Smooth muscle cell of the umbilical artery (primary cell): ENCODE results near the gene SYT11. TPM values are rescaled to one million over a fixed set of nuclear protein-coding genes. Genes with fewer than 3 reads are reported as not detected.

Experiments
- total RNA-seq: library from RNA; depleted of rRNA; stranded (reverse); fragments of >200 nt; gene quantifications from 2 replicates; pipeline ENCODE4 v1.2.3, GENCODE V29; 2014

The SYT11 gene
- 46.9 and 65.6 TPM in 2 replicates for total RNA-seq

GRCh38 chr1:155859234-155859829, at the start of gene SYT11:
Gene SYT11 (plus strand): TSS chr1:155859567. CDS start chr1:155859762, 195 bp downstream.

GRCh38 chr1:155856975-155857930, 2.1 kb upstream of the SYT11 start, which contains the start of gene GON4L:
Gene GON4L (minus strand): TSS chr1:155857214. CDS start chr1:155853780, 3,434 bp downstream.

GRCh38 chr1:155911156-155912055, 52.0 kb downstream of the SYT11 start, which contains the start of gene RIT1:
Gene RIT1 (minus strand): TSS chr1:155911349. CDS start chr1:155910761, 588 bp downstream.

GRCh38 chr1:155934097-155934935, 74.9 kb downstream of the SYT11 start, which contains the start of gene KHDC4:
Gene KHDC4 (minus strand): TSS chr1:155934413. CDS start chr1:155934373, 40 bp downstream.

Other genes starting within 250 kb of the SYT11 start
- 29.7 and 33.3 TPM in 2 replicates for gene MSTO1, start 249.3 kb upstream of the SYT11 start, total RNA-seq
- gene YY1AP1, start 170.8 kb upstream of the SYT11 start, total RNA-seq: 36.3 and 56.1 TPM in 2 replicates
- gene DAP3, start 170.5 kb upstream of the SYT11 start, total RNA-seq: 53.7 and 71.6 TPM in 2 replicates
- 32.7 and 42.5 TPM in 2 replicates for gene GON4L, start 2.4 kb upstream of the SYT11 start, total RNA-seq
- gene RIT1, start 51.8 kb downstream of the SYT11 start, total RNA-seq: 51.5 and 55.8 TPM in 2 replicates
- gene KHDC4, start 74.8 kb downstream of the SYT11 start, total RNA-seq: 32.1 and 32.8 TPM in 2 replicates
- gene RXFP4, start 82.1 kb downstream of the SYT11 start, total RNA-seq: 0.30 TPM in 1 of 2 replicates, not detected in the other
- gene ARHGEF2, start 119.0 kb downstream of the SYT11 start, total RNA-seq: 90.3 and 107 TPM in 2 replicates
- gene SSR2, start 161.4 kb downstream of the SYT11 start, total RNA-seq: 606 and 1,121 TPM in 2 replicates
- 10.7 and 19.0 TPM in 2 replicates for gene UBQLN4, start 194.2 kb downstream of the SYT11 start, total RNA-seq
- 32.4 and 57.6 TPM in 2 replicates for gene LAMTOR2, start 195.2 kb downstream of the SYT11 start, total RNA-seq
- not detected in 2 replicates for gene RAB25, start 201.6 kb downstream of the SYT11 start, total RNA-seq
- gene MEX3A, start 222.9 kb downstream of the SYT11 start, total RNA-seq: 3.3 and 7.4 TPM in 2 replicates